Suprapubic skin (tissue), 4 donors: ENCODE data around the gene MYCBP2. TPM values are rescaled to one million over a fixed set of nuclear protein-coding genes. Genes with fewer than 3 reads are reported as not detected.

Source experiments
- DNase-seq, 2 donors: peaks; one replicate each; pipeline ENCODE4 v3.0.0-alpha.2; 2019; ENCODE audit warnings: low spot score in 2 of 2
- H3K27ac ChIP-seq: fragments of 200-600 bp; sonication (generic); one replicate; pipeline ENCODE4 v1.5.1; 2019
- H3K27me3 ChIP-seq: fragments of 200-600 bp; sonication (generic); one replicate; pipeline ENCODE4 v1.5.1; 2019
- H3K36me3 ChIP-seq: fragments of 200-600 bp; sonication (generic); one replicate; pipeline ENCODE4 v1.5.1; 2019
- H3K4me1 ChIP-seq: fragments of 200-600 bp; sonication (generic); one replicate; pipeline ENCODE4 v1.5.1; 2019
- H3K4me3 ChIP-seq: fragments of 200-600 bp; sonication (generic); one replicate; pipeline ENCODE4 v1.5.1; 2019; ENCODE audit warnings: mild to moderate bottlenecking
- H3K9me3 ChIP-seq: fragments of 200-600 bp; sonication (generic); one replicate; pipeline ENCODE4 v1.5.1; 2019
- EP300 ChIP-seq: sonication (generic); formaldehyde crosslinking; IDR thresholded peaks from one replicate; pipeline ENCODE4 v1.6.1; 2017; ENCODE audit warnings: antibody characterized with exemption
- POLR2A ChIP-seq, 2 donors: fragments of 450-650 bp; IDR thresholded peaks; one replicate each; pipeline ENCODE4 v1.6.1; 2017; ENCODE audit warnings: antibody characterized with exemption in 2 of 2, mild to moderate bottlenecking in 2 of 2, moderate library complexity in 2 of 2
- POLR2AphosphoS5 ChIP-seq, 3 donors: sonication (generic); formaldehyde crosslinking; IDR thresholded peaks; one replicate each; pipeline ENCODE4 v1.6.1; 2017; ENCODE audit warnings: antibody characterized with exemption in 3 of 3
- WGBS: methylation state at CpG from one replicate; pipeline ENCODE4 v1.1.5; 2018; 5-methylcytosine and 5-hydroxymethylcytosine counted together
- total RNA-seq, 4 donors: library from RNA; depleted of rRNA; stranded (reverse); fragments of >200 nt; gene quantifications; one replicate each; pipeline ENCODE4 v1.1.0, GENCODE V29; 2016
- TF ChIP-seq, protein P1 (sequence below), 2 donors: fragments of 200-600 bp in 1 of 2; fragments of 450-650 bp in 1 of 2; sonication (generic) in 1 of 2; IDR thresholded peaks; one replicate each; pipeline ENCODE4 v1.5.1; 2016 to 2019; ENCODE audit warnings: antibody characterized with exemption in 2 of 2, mild to moderate bottlenecking in 1 of 2, moderate library complexity in 1 of 2

Gene MYCBP2
- total RNA-seq, 4 donors from 2014 or later = 182 to 245 (median 207) TPM

DNA sequence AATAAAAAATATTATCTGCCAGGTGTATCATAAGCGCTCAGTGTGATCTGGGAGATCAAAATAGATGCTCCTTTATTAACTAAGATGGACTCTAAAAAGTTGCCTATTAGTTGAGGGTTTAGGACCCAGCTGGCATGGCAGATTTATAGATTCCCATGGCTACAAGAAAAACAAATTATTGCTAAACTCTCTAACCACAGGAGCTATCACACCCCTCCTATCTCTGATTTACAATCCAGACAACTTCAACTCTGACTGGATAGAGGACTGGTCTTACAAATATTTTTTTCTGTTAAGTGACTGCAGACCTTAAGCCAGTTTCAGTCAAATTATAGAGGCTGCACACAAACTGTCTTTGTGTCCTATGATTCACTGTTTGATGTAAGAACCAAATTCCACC lies 45.4 kb upstream of the MYCBP2 start:
- TF ChIP-seq EP300 (no peak), POLR2AphosphoS5 (IDR thresholded peaks at IDR 0.05) (no peak), POLR2A (IDR thresholded peaks at IDR 0.05) (no peak)
- TF ChIP-seq, protein P1, sequence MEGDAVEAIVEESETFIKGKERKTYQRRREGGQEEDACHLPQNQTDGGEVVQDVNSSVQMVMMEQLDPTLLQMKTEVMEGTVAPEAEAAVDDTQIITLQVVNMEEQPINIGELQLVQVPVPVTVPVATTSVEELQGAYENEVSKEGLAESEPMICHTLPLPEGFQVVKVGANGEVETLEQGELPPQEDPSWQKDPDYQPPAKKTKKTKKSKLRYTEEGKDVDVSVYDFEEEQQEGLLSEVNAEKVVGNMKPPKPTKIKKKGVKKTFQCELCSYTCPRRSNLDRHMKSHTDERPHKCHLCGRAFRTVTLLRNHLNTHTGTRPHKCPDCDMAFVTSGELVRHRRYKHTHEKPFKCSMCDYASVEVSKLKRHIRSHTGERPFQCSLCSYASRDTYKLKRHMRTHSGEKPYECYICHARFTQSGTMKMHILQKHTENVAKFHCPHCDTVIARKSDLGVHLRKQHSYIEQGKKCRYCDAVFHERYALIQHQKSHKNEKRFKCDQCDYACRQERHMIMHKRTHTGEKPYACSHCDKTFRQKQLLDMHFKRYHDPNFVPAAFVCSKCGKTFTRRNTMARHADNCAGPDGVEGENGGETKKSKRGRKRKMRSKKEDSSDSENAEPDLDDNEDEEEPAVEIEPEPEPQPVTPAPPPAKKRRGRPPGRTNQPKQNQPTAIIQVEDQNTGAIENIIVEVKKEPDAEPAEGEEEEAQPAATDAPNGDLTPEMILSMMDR (IDR thresholded peaks at IDR 0.05) = no peak
- Histone ChIP-seq H3K9me3 (no peaks in the 10 kb centered on the region), H3K27ac (no peak overlapping the region), H3K27me3 (no peaks in the 10 kb centered on the region), H3K4me3 (no peak overlapping the region), H3K4me1 (peaks cover 5% of the 10 kb centered on the region), H3K36me3 (no peaks in the 10 kb centered on the region)
- WGBS = 93% methylated on average over 1 of the region's 1 CpG
- no peak for DNase-seq

DNA sequence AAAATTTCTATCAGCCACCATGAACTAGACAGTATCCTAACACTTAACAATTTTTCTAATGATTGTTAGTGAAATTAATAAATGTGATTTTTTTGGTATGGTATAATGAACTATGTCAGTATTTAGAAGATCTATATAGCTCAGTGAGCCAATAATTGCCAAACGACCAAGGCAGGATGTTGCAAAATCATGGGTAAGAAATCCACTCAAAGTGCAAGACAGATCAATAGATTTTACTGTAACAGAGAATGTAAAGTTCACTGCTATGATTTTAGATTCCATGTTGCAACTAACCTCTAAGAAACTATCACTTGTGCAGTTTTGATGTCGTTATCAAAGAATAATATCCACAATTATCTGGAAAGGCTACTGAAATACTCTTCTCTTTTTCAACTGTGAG lies 44.0 kb upstream of the MYCBP2 start:
- no peak overlapping the region for H3K4me3 ChIP-seq

GRCh38 chr13:77362166-77362565 lies 35.3 kb upstream of the MYCBP2 start:
- TF ChIP-seq EP300 (no peak), POLR2A (IDR thresholded peaks at IDR 0.05) (no peak), POLR2AphosphoS5 (IDR thresholded peaks at IDR 0.05) (no peak)
- TF ChIP-seq, protein P1 (IDR thresholded peaks at IDR 0.05) = no peak
- WGBS = 78% methylated on average over 1 of the region's 1 CpG
- Histone ChIP-seq H3K27ac (no peak overlapping the region), H3K4me3 (no peak overlapping the region), H3K36me3 (no peaks in the 10 kb centered on the region), H3K27me3 (no peaks in the 10 kb centered on the region), H3K9me3 (no peaks in the 10 kb centered on the region), H3K4me1 (no peaks in the 10 kb centered on the region)
- no peak for DNase-seq

More for the DNA sequence above, 44.0 kb upstream of the MYCBP2 start:
- no peak overlapping the region for H3K27ac ChIP-seq
- H3K9me3 ChIP-seq = no peaks in the 10 kb centered on the region
- no peaks in the 10 kb centered on the region for H3K4me1 ChIP-seq
- H3K36me3 ChIP-seq = no peaks in the 10 kb centered on the region
- TF ChIP-seq POLR2AphosphoS5 (IDR thresholded peaks at IDR 0.05) (no peak), POLR2A (IDR thresholded peaks at IDR 0.05) (no peak), EP300 (no peak)
- TF ChIP-seq, protein P1 (IDR thresholded peaks at IDR 0.05) = no peak
- DNase-seq = no peak
- WGBS = 74% methylated on average over 2 of the region's 2 CpGs
- no peaks in the 10 kb centered on the region for H3K27me3 ChIP-seq

GRCh38 chr13:77360032-77360685 lies 33.3 kb upstream of the MYCBP2 start:
- Histone ChIP-seq H3K4me1 (no peaks in the 10 kb centered on the region), H3K27me3 (no peaks in the 10 kb centered on the region), H3K27ac (no peak overlapping the region), H3K4me3 (no peak overlapping the region), H3K36me3 (no peaks in the 10 kb centered on the region), H3K9me3 (no peaks in the 10 kb centered on the region)
- 73% methylated on average over 3 of the region's 3 CpGs for WGBS
- no peak for TF ChIP-seq POLR2A (IDR thresholded peaks at IDR 0.05)
- no peak for TF ChIP-seq POLR2AphosphoS5 (IDR thresholded peaks at IDR 0.05)
- TF ChIP-seq, protein P1 (IDR thresholded peaks at IDR 0.05) = no peak
- TF ChIP-seq EP300 = no peak
- DNase-seq = no peak

- no peak overlapping the region for H3K4me3 ChIP-seq
- H3K27me3 ChIP-seq = no peaks in the 10 kb centered on the region
- H3K27ac ChIP-seq = no peak overlapping the region
- WGBS = 83% methylated on average over 3 of the region's 3 CpGs
- no peaks in the 10 kb centered on the region for H3K4me1 ChIP-seq
- no peak for DNase-seq
- no peaks in the 10 kb centered on the region for H3K36me3 ChIP-seq
- TF ChIP-seq, protein P1 (IDR thresholded peaks at IDR 0.05) = no peak
- TF ChIP-seq POLR2A (IDR thresholded peaks at IDR 0.05) (no peak), POLR2AphosphoS5 (IDR thresholded peaks at IDR 0.05) (no peak), EP300 (no peak)
- no peaks in the 10 kb centered on the region for H3K9me3 ChIP-seq
Observed at GRCh38 chr13:77359171-77359570, 32.3 kb upstream of the MYCBP2 start.
